Breast epithelium (tissue), 4 donors: Measurements from ENCODE around the gene GMDS. TPM values are rescaled to one million over a fixed set of nuclear protein-coding genes. Genes with fewer than 3 reads are reported as not detected.

Source experiments
- DNase-seq, 2 donors: peaks; one replicate each; pipeline ENCODE4 v3.0.0-alpha.2; 2019; ENCODE audit warnings: low spot score in 2 of 2
- H3K27ac ChIP-seq, 2 donors: fragments of 200-600 bp; sonication (generic) in 1 of 2; one replicate each; pipeline ENCODE4 v1.5.1; 2016 to 2019; ENCODE audit warnings: mild to moderate bottlenecking in 1 of 2
- H3K27me3 ChIP-seq, 2 donors: fragments of 200-600 bp; sonication (generic) in 1 of 2; one replicate each; pipeline versions ENCODE4 v1.5.1 to v1.6.0; 2017 to 2019; ENCODE audit warnings: control low read depth in 1 of 2, mild to moderate bottlenecking in 1 of 2
- H3K36me3 ChIP-seq: fragments of 200-600 bp; one replicate; pipeline ENCODE4 v1.5.1; 2019
- H3K4me1 ChIP-seq, 2 donors: fragments of 200-600 bp; sonication (generic); one replicate each; pipeline ENCODE4 v1.5.1; 2016 to 2019; ENCODE audit warnings: control low read depth in 1 of 2
- H3K4me3 ChIP-seq, 3 donors: fragments of 200-600 bp; sonication (generic); 1 replicate in 2 of 3; 2 replicates in 1 of 3; pipeline ENCODE4 v1.5.1; 2016 to 2019; ENCODE audit warnings: mild to moderate bottlenecking in 3 of 3, moderate library complexity in 2 of 3
- H3K9me3 ChIP-seq, 2 donors: fragments of 200-600 bp; sonication (generic) in 1 of 2; one replicate each; pipeline ENCODE4 v1.5.1; 2016 to 2019; ENCODE audit warnings: control low read depth in 1 of 2
- POLR2A ChIP-seq: fragments of 450-650 bp; IDR thresholded peaks from one replicate; pipeline ENCODE4 v1.6.1; 2016; ENCODE audit warnings: antibody characterized with exemption, mild to moderate bottlenecking, moderate library complexity
- POLR2AphosphoS5 ChIP-seq, 3 donors: sonication (generic); formaldehyde crosslinking; IDR thresholded peaks; one replicate each; pipeline ENCODE4 v1.6.1; 2017; ENCODE audit warnings: antibody characterized with exemption in 3 of 3
- intact Hi-C: fragments of 100-400 bp; cut with DNase I; formaldehyde crosslinking; loops from one replicate; pipeline ENCODE4 v1.15.1; 2023; ENCODE audit warnings: low total_unique reads
- total RNA-seq, 3 donors: library from RNA; depleted of rRNA; stranded (reverse); fragments of >200 nt; gene quantifications; one replicate each; pipeline ENCODE4 v1.1.0, GENCODE V29; 2016
- TF ChIP-seq, protein P1 (sequence below), 3 donors: fragments of 450-650 bp; IDR thresholded peaks; one replicate each; pipeline ENCODE4 v1.5.1; 2016 to 2017; ENCODE audit warnings: antibody characterized with exemption in 3 of 3, mild to moderate bottlenecking in 3 of 3, moderate library complexity in 3 of 3

GMDS gene
- total RNA-seq, 3 donors from 2014 or later = 7.5 to 29.2 (median 17.0) TPM

DNA sequence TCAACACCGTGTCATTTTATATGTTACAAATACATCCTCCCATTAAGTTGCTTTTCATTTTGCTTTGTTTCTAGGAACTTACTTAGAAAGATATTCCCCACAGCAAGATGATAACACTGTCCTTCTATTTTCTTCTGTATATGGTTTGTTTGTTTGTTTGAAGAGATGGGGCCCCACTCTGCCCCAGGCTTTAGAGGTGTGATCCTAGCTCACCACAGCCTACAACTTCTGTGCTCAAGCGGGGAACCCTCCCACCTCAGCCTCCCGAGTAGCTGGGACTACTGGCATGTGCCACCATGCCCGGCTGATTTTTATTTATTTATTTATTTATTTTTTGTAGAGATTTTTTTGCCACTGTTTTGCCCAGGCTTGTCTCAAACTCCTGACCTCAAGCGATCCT is 14.2 kb upstream of the GMDS start:
- Histone ChIP-seq H3K36me3 (no peaks in the 10 kb centered on the region), H3K9me3 (no peaks in the 10 kb centered on the region), H3K27me3 (no peaks in the 10 kb centered on the region), H3K27ac (no peak overlapping the region), H3K4me3 (no peak overlapping the region), H3K4me1 (no peaks in the 10 kb centered on the region)
- no peak for DNase-seq
- no peak for TF ChIP-seq POLR2A
- TF ChIP-seq, protein P1, sequence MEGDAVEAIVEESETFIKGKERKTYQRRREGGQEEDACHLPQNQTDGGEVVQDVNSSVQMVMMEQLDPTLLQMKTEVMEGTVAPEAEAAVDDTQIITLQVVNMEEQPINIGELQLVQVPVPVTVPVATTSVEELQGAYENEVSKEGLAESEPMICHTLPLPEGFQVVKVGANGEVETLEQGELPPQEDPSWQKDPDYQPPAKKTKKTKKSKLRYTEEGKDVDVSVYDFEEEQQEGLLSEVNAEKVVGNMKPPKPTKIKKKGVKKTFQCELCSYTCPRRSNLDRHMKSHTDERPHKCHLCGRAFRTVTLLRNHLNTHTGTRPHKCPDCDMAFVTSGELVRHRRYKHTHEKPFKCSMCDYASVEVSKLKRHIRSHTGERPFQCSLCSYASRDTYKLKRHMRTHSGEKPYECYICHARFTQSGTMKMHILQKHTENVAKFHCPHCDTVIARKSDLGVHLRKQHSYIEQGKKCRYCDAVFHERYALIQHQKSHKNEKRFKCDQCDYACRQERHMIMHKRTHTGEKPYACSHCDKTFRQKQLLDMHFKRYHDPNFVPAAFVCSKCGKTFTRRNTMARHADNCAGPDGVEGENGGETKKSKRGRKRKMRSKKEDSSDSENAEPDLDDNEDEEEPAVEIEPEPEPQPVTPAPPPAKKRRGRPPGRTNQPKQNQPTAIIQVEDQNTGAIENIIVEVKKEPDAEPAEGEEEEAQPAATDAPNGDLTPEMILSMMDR (IDR thresholded peaks at IDR 0.05) = no peak
- TF ChIP-seq POLR2AphosphoS5 (IDR thresholded peaks at IDR 0.05) = no peak
- intact Hi-C loops = no loop called here

DNA sequence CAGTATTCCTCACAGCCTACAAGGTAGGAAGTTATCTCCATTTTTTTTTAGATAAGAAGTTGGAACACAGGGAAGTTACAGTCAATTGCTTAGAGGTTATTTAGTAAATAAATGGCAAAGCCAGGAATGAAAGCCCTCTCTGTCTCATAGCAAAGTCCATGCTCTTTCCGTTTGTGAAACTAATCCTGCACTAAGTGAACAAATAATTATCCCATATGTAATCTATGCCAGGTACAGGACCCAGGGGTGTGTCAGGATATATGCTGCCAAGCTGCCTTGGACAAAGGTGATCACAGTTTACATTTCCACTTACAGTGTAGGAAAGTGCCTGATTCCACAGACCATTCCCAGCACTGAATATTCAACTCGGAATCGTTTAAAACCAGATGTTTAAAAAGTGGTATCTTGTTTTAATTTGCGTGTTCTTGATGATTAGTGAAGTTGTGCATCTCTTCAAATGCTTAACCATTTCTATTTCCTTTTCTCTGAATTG is 13.6 kb upstream of the GMDS start:
- no peaks in the 10 kb centered on the region for H3K9me3 ChIP-seq
- H3K4me1 ChIP-seq = no peaks in the 10 kb centered on the region
- DNase-seq = no peak
- H3K4me3 ChIP-seq = no peak overlapping the region
- H3K36me3 ChIP-seq = no peaks in the 10 kb centered on the region
- intact Hi-C loops = no loop called here
- H3K27me3 ChIP-seq = no peaks in the 10 kb centered on the region
- H3K27ac ChIP-seq = no peak overlapping the region
- TF ChIP-seq POLR2A = no peak
- TF ChIP-seq POLR2AphosphoS5 (IDR thresholded peaks at IDR 0.05) = no peak
- TF ChIP-seq, protein P1 (IDR thresholded peaks at IDR 0.05) = no peak

DNA sequence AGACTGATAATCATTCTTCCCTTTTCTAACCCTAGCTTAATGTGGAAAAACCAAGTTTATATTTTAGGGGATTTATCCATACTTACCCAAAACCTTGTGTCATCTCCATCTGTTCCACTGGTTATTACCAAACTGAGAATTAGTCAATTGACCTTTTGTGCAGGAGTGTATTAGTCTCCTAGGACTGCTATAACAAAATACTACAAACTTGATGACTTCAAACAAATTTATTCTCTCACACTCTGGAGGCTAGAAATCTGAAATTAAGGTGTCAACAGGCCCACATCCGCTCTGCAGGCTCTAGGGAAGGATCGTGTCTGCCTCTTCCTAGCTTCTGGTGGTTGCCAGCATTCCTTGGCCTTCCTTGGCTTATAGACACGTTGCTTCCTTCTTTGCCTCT is 12.7 kb upstream of the GMDS start:
- intact Hi-C loops = no loop called here
- H3K9me3 ChIP-seq = no peaks in the 10 kb centered on the region
- H3K27ac ChIP-seq = no peak overlapping the region
- no peak for TF ChIP-seq POLR2A
- no peak overlapping the region for H3K4me3 ChIP-seq
- H3K4me1 ChIP-seq = no peaks in the 10 kb centered on the region
- no peak for DNase-seq
- H3K27me3 ChIP-seq = no peaks in the 10 kb centered on the region
- no peaks in the 10 kb centered on the region for H3K36me3 ChIP-seq

DNA sequence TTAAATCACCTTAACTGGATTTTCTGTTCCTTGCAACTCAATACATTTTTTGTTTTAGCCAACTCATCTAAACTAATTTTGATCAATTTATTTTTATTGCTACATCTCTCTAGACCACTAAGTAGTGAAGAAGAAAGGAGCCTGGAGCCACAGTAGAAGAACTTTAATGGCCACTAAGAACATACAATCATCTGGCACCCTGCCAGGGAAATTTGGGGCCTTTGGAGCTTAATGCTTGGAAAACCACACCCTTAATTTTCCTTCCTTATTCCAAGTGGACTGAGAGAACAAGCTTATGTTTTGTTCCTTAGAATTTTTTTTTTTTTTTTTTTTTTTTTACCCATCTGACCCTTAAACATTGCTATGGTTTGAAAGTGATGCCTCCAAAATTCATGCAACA is 12.0 kb upstream of the GMDS start:
- no peaks in the 10 kb centered on the region for H3K4me1 ChIP-seq
- H3K27ac ChIP-seq = no peak overlapping the region
- H3K4me3 ChIP-seq = no peak overlapping the region
- intact Hi-C loops = no loop called here
- DNase-seq = no peak
- TF ChIP-seq, protein P1 (IDR thresholded peaks at IDR 0.05) = no peak
- TF ChIP-seq POLR2AphosphoS5 (IDR thresholded peaks at IDR 0.05) = no peak
- TF ChIP-seq POLR2A = no peak
- no peaks in the 10 kb centered on the region for H3K9me3 ChIP-seq
- H3K27me3 ChIP-seq = no peaks in the 10 kb centered on the region
- no peaks in the 10 kb centered on the region for H3K36me3 ChIP-seq

DNA sequence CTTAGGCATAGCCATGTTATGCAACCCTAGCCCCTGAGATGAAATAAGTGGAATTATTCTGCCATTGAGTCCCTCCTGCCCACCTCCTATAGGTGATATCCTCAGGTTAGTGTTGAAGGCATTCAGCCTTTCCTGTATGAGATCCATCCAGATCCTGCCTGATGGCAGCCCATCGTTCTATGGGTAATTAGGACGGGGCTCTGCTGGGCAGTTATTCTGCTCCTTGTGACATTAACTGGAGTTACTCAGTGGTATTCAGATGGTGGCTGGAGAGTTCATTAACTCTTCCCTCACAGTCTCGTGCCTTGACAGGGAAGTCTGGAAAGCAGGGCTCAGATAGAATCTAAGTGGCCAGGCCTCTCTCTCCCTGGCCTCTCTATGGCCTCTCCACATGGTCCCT is 9.3 kb upstream of the GMDS start:
- Histone ChIP-seq H3K27ac (no peak overlapping the region), H3K9me3 (no peaks in the 10 kb centered on the region), H3K36me3 (no peaks in the 10 kb centered on the region), H3K4me1 (no peaks in the 10 kb centered on the region), H3K4me3 (no peak overlapping the region), H3K27me3 (no peaks in the 10 kb centered on the region)
- TF ChIP-seq POLR2A (no peak), POLR2AphosphoS5 (IDR thresholded peaks at IDR 0.05) (no peak)
- TF ChIP-seq, protein P1 (IDR thresholded peaks at IDR 0.05) = no peak
- intact Hi-C loops = no loop called here
- no peak for DNase-seq

DNA sequence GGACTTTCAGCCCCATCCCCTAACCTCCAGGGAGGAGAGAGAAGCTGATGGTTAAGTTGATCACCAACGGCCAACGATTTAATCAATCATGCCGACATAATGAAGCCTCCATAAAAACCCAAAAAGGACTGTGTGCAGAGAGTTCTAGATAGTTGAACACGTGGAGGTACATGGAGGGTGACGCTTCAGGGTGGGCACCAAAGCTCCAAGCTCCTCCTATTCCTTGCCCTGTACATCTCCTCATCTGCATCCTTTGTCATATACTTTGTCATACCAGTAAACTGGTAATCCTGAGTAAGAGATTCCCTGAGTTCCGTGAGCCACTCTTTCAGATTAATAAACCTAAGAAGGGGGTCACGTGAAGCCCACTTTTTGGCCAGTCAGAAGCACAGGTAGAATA is 3.7 kb upstream of the GMDS start:
- H3K9me3 ChIP-seq = no peaks in the 10 kb centered on the region
- no peak overlapping the region for H3K27ac ChIP-seq
- no peaks in the 10 kb centered on the region for H3K27me3 ChIP-seq
- DNase-seq = no peak
- TF ChIP-seq POLR2A (no peak), POLR2AphosphoS5 (IDR thresholded peaks at IDR 0.05) (no peak)
- TF ChIP-seq, protein P1 (IDR thresholded peaks at IDR 0.05) = no peak
- no peaks in the 10 kb centered on the region for H3K36me3 ChIP-seq
- H3K4me1 ChIP-seq = peaks cover 0 to 4% of the 10 kb centered on the region in 2 donors
- no peak overlapping the region for H3K4me3 ChIP-seq
- intact Hi-C loops = loop anchor here (10.0 kb wide), 1 partner anchor 634 kb away; no protein-coding TSS in a partner anchor
